AG04450 (cell line): ENCODE data around the gene SERTAD3. TPM values are rescaled to one million over a fixed set of nuclear protein-coding genes. Genes with fewer than 3 reads are reported as not detected.
"Not testable (repeated sequence)": the region's sequence is repeated elsewhere in the genome, so short reads cannot be mapped to it uniquely, and the experiment has no call there.

Source experiments
- CTCF ChIA-PET: fragments of 300-600, 350-600 bp; formaldehyde crosslinking; extraction: SDS; loops from one replicate; lab custom pipeline; 2022; ENCODE audit warnings: antibody characterized with exemption, inconsistent platforms; lab: Charles Lee
- POLR2A ChIA-PET: fragments of 350-600 bp; formaldehyde crosslinking; extraction: SDS; loops from one replicate; lab custom pipeline; 2021; ENCODE audit warnings: antibody characterized with exemption, inconsistent platforms; lab: Yijun Ruan, JAX
- DNase-seq: peaks from one replicate; pipeline ENCODE4 v3.0.0-alpha.2; 2011; ENCODE audit warnings: low read depth, low spot score
- H3K27ac ChIP-seq: one replicate; pipeline ENCODE4 v1.5.1; 2012; ENCODE audit warnings: low read depth, low read length, control low read depth
- H3K27me3 ChIP-seq: one replicate; pipeline ENCODE4 v1.6.0; 2012; ENCODE audit warnings: low read length; ENCODE audit not compliant: control insufficient read depth, insufficient read depth
- H3K4me3 ChIP-seq: 2 replicates; pipeline ENCODE4 v1.5.1; 2011; ENCODE audit warnings: mild to moderate bottlenecking, low read depth, low read length, control low read depth
- H3K9me3 ChIP-seq: 2 replicates; pipeline ENCODE4 v1.5.1; 2012; ENCODE audit warnings: low read length; ENCODE audit not compliant: control insufficient read depth, insufficient read depth
- CTCF ChIP-seq: IDR thresholded peaks from 2 replicates; pipeline ENCODE4 v1.5.1; 2011; ENCODE audit warnings: low read depth, low read length, control low read depth, inconsistent platforms
- polyA plus RNA-seq: library from polyadenylated mRNA; depleted of rRNA; stranded (reverse); fragments of >200 nt; gene quantifications from 2 replicates; pipeline ENCODE4 v1.2.3, GENCODE V29; 2011

SERTAD3 gene
- polyA plus RNA-seq, 1 experiment = 16.1 TPM

- no peak for DNase-seq
- Histone ChIP-seq H3K4me3 (no peak overlapping the region), H3K9me3 (no peaks in the 10 kb centered on the region; the same call in 1 of the 2 replicates), H3K27me3 (no peaks in the 10 kb centered on the region), H3K27ac (no peak overlapping the region)
- ChIA-PET CTCF (interaction anchor here (0.6 to 4.5 kb wide), 4 partner anchors 8 to 222 kb away, joined by 3 to 35 read pairs (median 4); no protein-coding TSS in a partner anchor), POLR2A (interaction anchor here (0.9 kb wide), 1 partner anchor 9 kb away, joined by 4 read pairs; no protein-coding TSS in a partner anchor)
- TF ChIP-seq CTCF = no peak
These were observed 31.3 kb downstream of the SERTAD3 start for GRCh38 chr19:40412866-40413265.

GRCh38 chr19:40411958-40412499, 32.1 kb downstream of the SERTAD3 start:
- POLR2A ChIA-PET = interaction anchor here (1.6 kb wide), 1 partner anchor 9 kb away, joined by 4 read pairs; no protein-coding TSS in a partner anchor
- Histone ChIP-seq H3K4me3 (no peak overlapping the region), H3K27me3 (no peaks in the 10 kb centered on the region), H3K27ac (no peak overlapping the region), H3K9me3 (no peaks in the 10 kb centered on the region; the same call in 1 of the 2 replicates)
- DNase-seq = no peak
- TF ChIP-seq CTCF = no peak
- CTCF ChIA-PET = interaction anchor here (1.0 to 4.5 kb wide), 2 partner anchors 9 to 109 kb away, joined by 3 to 35 read pairs; no protein-coding TSS in a partner anchor

- H3K27ac ChIP-seq = no peak overlapping the region
- no peak overlapping the region for H3K4me3 ChIP-seq
- ChIA-PET CTCF (interaction anchor here (4.5 kb wide), 1 partner anchor 9 kb away, joined by 35 read pairs; no protein-coding TSS in a partner anchor), POLR2A (interaction anchor here (1.6 kb wide), 1 partner anchor 10 kb away, joined by 4 read pairs; no protein-coding TSS in a partner anchor)
- TF ChIP-seq CTCF = no peak
- H3K27me3 ChIP-seq = no peaks in the 10 kb centered on the region
- no peak for DNase-seq
- no peaks in the 10 kb centered on the region; the same call in 1 of the 2 replicates for H3K9me3 ChIP-seq
These were observed 32.9 kb downstream of the SERTAD3 start for GRCh38 chr19:40411125-40411842.

- no peak overlapping the region for H3K4me3 ChIP-seq
- POLR2A ChIA-PET = no interaction called here
- no peak for TF ChIP-seq CTCF
- H3K9me3 ChIP-seq = no peaks in the 10 kb centered on the region; the same call in 1 of the 2 replicates
- no peaks in the 10 kb centered on the region for H3K27me3 ChIP-seq
- no peak for DNase-seq
- CTCF ChIA-PET = interaction anchor here (4.5 kb wide), 1 partner anchor 11 kb away, joined by 35 read pairs; no protein-coding TSS in a partner anchor
- H3K27ac ChIP-seq = no peak overlapping the region
These were observed 34.1 kb downstream of the SERTAD3 start for GRCh38 chr19:40410030-40410389.

- H3K4me3 ChIP-seq, H3K27me3 ChIP-seq, POLR2A ChIA-PET, H3K27ac ChIP-seq, H3K9me3 ChIP-seq, DNase-seq: not testable (repeated sequence)
- CTCF ChIA-PET = interaction anchor here (1.6 to 4.5 kb wide), 2 partner anchors 12 kb away, joined by 5 to 35 read pairs; no protein-coding TSS in a partner anchor
These were observed 35.6 kb downstream of the SERTAD3 start for GRCh38 chr19:40408598-40408925.
